ENCODE data around the gene NUCB2.

NUCB2 gene

GRCh38 chr11:17252704-17253103 is 23.8 kb upstream of the NUCB2 start:
- H3K79me2 ChIP-seq (ENCODE audit: control insufficient read depth, low read length) = no peaks in the 10 kb centered on the region
- no peaks in the 10 kb centered on the region for H3K9me3 ChIP-seq (ENCODE audit: control insufficient read depth, insufficient read depth, low read length)
- no peak overlapping the region for H3K4me2 ChIP-seq (ENCODE audit: low read length)
- no peak overlapping the region for H3K4me3 ChIP-seq (ENCODE audit: low read length)
- no peaks in the 10 kb centered on the region for H3F3A ChIP-seq (ENCODE audit: control insufficient read depth, insufficient read depth)
- no peaks in the 10 kb centered on the region for H3K36me3 ChIP-seq (ENCODE audit: control insufficient read depth, low read length)
- no peaks in the 10 kb centered on the region for H3K9me2 ChIP-seq (replicated peaks; ENCODE audit: control insufficient read depth, low read length)
- H3K27ac ChIP-seq (ENCODE audit: low read depth, low read length) = no peak overlapping the region
- TF ChIP-seq EZH2phosphoT487 (IDR thresholded peaks at IDR 0.05; ENCODE audit: borderline replicate concordance, low read length) = no peak
- H3K27me3 ChIP-seq (ENCODE audit: control insufficient read depth, low read length) = 0 out of 2 replicates have a peak, but pooled peaks cover 5% of the 10 kb centered on the region
- no peaks in the 10 kb centered on the region for H4K20me1 ChIP-seq (ENCODE audit: control insufficient read depth, insufficient read depth, low read depth, low read length)
- no peaks in the 10 kb centered on the region for H3K4me1 ChIP-seq (ENCODE audit: control insufficient read depth, low read length)

GRCh38 chr11:17256512-17256911 is 20.0 kb upstream of the NUCB2 start:
- H3K4me1 ChIP-seq (ENCODE audit: control insufficient read depth, low read length) = no peaks in the 10 kb centered on the region
- no peaks in the 10 kb centered on the region for H3K79me2 ChIP-seq (ENCODE audit: control insufficient read depth, low read length)
- no peaks in the 10 kb centered on the region for H3F3A ChIP-seq (ENCODE audit: control insufficient read depth, insufficient read depth)
- H3K4me3 ChIP-seq (ENCODE audit: low read length) = no peak overlapping the region
- no peaks in the 10 kb centered on the region for H4K20me1 ChIP-seq (ENCODE audit: control insufficient read depth, insufficient read depth, low read depth, low read length)
- H3K36me3 ChIP-seq (ENCODE audit: control insufficient read depth, low read length) = no peaks in the 10 kb centered on the region
- no peaks in the 10 kb centered on the region for H3K9me3 ChIP-seq (ENCODE audit: control insufficient read depth, insufficient read depth, low read length)
- H3K27me3 ChIP-seq (ENCODE audit: control insufficient read depth, low read length) = peaks cover 5% of the 10 kb centered on the region; the same call in 1 of the 2 replicates
- no peak overlapping the region for H3K27ac ChIP-seq (ENCODE audit: low read depth, low read length)
- no peak overlapping the region for H3K4me2 ChIP-seq (ENCODE audit: low read length)
- TF ChIP-seq EZH2phosphoT487 (IDR thresholded peaks at IDR 0.05; ENCODE audit: borderline replicate concordance, low read length) = no peak
- H3K9me2 ChIP-seq (replicated peaks; ENCODE audit: control insufficient read depth, low read length) = no peaks in the 10 kb centered on the region

GRCh38 chr11:17257196-17257595 is 19.3 kb upstream of the NUCB2 start:
- H3K9me3 ChIP-seq (ENCODE audit: control insufficient read depth, insufficient read depth, low read length) = no peaks in the 10 kb centered on the region
- H3K79me2 ChIP-seq (ENCODE audit: control insufficient read depth, low read length) = no peaks in the 10 kb centered on the region
- H3K4me1 ChIP-seq (ENCODE audit: control insufficient read depth, low read length) = no peaks in the 10 kb centered on the region
- H3K4me3 ChIP-seq (ENCODE audit: low read length) = no peak overlapping the region
- H3K27me3 ChIP-seq (ENCODE audit: control insufficient read depth, low read length) = peaks cover 5% of the 10 kb centered on the region; the same call in 1 of the 2 replicates
- no peak overlapping the region for H3K27ac ChIP-seq (ENCODE audit: low read depth, low read length)
- H3K9me2 ChIP-seq (replicated peaks; ENCODE audit: control insufficient read depth, low read length) = no peaks in the 10 kb centered on the region
- no peak overlapping the region for H3K4me2 ChIP-seq (ENCODE audit: low read length)
- no peaks in the 10 kb centered on the region for H3K36me3 ChIP-seq (ENCODE audit: control insufficient read depth, low read length)
- no peak for TF ChIP-seq EZH2phosphoT487 (IDR thresholded peaks at IDR 0.05; ENCODE audit: borderline replicate concordance, low read length)
- no peak for TF ChIP-seq CTCF (IDR thresholded peaks at IDR 0.05; ENCODE audit: low read depth, low read length, poor library complexity, severe bottlenecking)
- H4K20me1 ChIP-seq (ENCODE audit: control insufficient read depth, insufficient read depth, low read depth, low read length) = no peaks in the 10 kb centered on the region
- H3F3A ChIP-seq (ENCODE audit: control insufficient read depth, insufficient read depth) = no peaks in the 10 kb centered on the region

GRCh38 chr11:17258670-17259069 is 17.9 kb upstream of the NUCB2 start:
- Histone ChIP-seq H3K4me1 (ENCODE audit: control insufficient read depth, low read length) (no peaks in the 10 kb centered on the region), H3F3A (ENCODE audit: control insufficient read depth, insufficient read depth) (no peaks in the 10 kb centered on the region), H3K9me3 (ENCODE audit: control insufficient read depth, insufficient read depth, low read length) (no peaks in the 10 kb centered on the region), H3K27me3 (ENCODE audit: control insufficient read depth, low read length) (peaks cover 5% of the 10 kb centered on the region; the same call in 1 of the 2 replicates), H4K20me1 (ENCODE audit: control insufficient read depth, insufficient read depth, low read depth, low read length) (no peaks in the 10 kb centered on the region), H3K36me3 (ENCODE audit: control insufficient read depth, low read length) (no peaks in the 10 kb centered on the region), H3K4me2 (ENCODE audit: low read length) (no peak overlapping the region), H3K79me2 (ENCODE audit: control insufficient read depth, low read length) (no peaks in the 10 kb centered on the region), H3K27ac (ENCODE audit: low read depth, low read length) (no peak overlapping the region), H3K4me3 (ENCODE audit: low read length) (no peak overlapping the region), H3K9me2 (replicated peaks; ENCODE audit: control insufficient read depth, low read length) (no peaks in the 10 kb centered on the region)
- TF ChIP-seq CTCF (IDR thresholded peaks at IDR 0.05; ENCODE audit: low read depth, low read length, poor library complexity, severe bottlenecking) (no peak), EZH2phosphoT487 (IDR thresholded peaks at IDR 0.05; ENCODE audit: borderline replicate concordance, low read length) (no peak)

Measured in DOHH2 (cell line).